GM12878 (cell line): ENCODE results near the gene PDZD2. TPM values are rescaled to one million over a fixed set of nuclear protein-coding genes. Genes with fewer than 3 reads are reported as not detected.

ENCODE experiments used
- ATAC-seq: fragments of 200-7000 bp; cut with Tn5 transposase; 3 replicates; pipeline ENCODE4 v1.9.1; 2020; ENCODE audit warnings: mild to moderate bottlenecking, moderate library complexity
- BruUV-seq: library from RNA; stranded (reverse); fragments of 400-500 nt; replicated peaks from 2 replicates; lab custom pipeline; 2021; lab: Mats Ljungman, UMichigan
- CTCF ChIA-PET: fragments of 300-600 bp; sonication (Branson Sonifier 250); formaldehyde crosslinking; extraction: SDS; loops from one replicate; lab custom pipeline; 2021; ENCODE audit warnings: inconsistent platforms; lab: Yijun Ruan, JAX
- POLR2A ChIA-PET: fragments of 350-600 bp; formaldehyde crosslinking; extraction: SDS; loops from one replicate; lab custom pipeline; 2021; ENCODE audit warnings: inconsistent platforms; lab: Charles Lee
- RAD21 ChIA-PET: fragments of 300-600 bp; sonication (Branson Sonifier 250); formaldehyde crosslinking; loops from one replicate; lab custom pipeline; 2023; ENCODE audit warnings: antibody characterized with exemption; ENCODE audit not compliant: unreplicated experiment; lab: Charles Lee
- SMC1A ChIA-PET: fragments of 300-600 bp; sonication (Branson Sonifier 250); formaldehyde crosslinking; loops from one replicate; lab custom pipeline; 2023; ENCODE audit not compliant: unreplicated experiment, uncharacterized antibody; lab: Charles Lee
- DNase-seq: peaks from one replicate; pipeline ENCODE4 v3.0.0-alpha.2; 2011; ENCODE audit warnings: low read depth, low spot score
- FAIRE-seq: peaks from 3 replicates; lab custom pipeline; 2011; peaks lifted over from hg19 to GRCh38; lab: Jason Lieb, UNC
- H2AFZ ChIP-seq: 2 replicates; pipeline ENCODE4 v1.6.0; 2011; ENCODE audit warnings: low read depth, low read length, control low read depth; ENCODE audit not compliant: control insufficient read depth
- H3K27ac ChIP-seq: 2 replicates; pipeline ENCODE4 v1.5.1; 2011; ENCODE audit warnings: control low read depth; ENCODE audit not compliant: control insufficient read depth, insufficient read depth
- H3K27me3 ChIP-seq, 2 experiments: replicated peaks in 1 of 2; 2 replicates each; pipeline versions ENCODE4 v1.6.0 to v1.6.1; 2011; ENCODE audit warnings: low read length in 1 of 2; ENCODE audit not compliant: control insufficient read depth in 2 of 2, insufficient read depth in 2 of 2
- H3K36me3 ChIP-seq, 2 experiments: 2 replicates each; pipeline ENCODE4 v1.5.1; 2011; ENCODE audit warnings: low read length in 1 of 2; ENCODE audit not compliant: control insufficient read depth in 2 of 2, insufficient read depth in 2 of 2
- H3K4me1 ChIP-seq: 2 replicates; pipeline ENCODE4 v1.6.1; 2011; ENCODE audit warnings: mild to moderate bottlenecking, low read length, moderate library complexity, mixed read lengths; ENCODE audit not compliant: control insufficient read depth, insufficient read depth
- H3K4me2 ChIP-seq: 2 replicates; pipeline ENCODE4 v1.6.0; 2011; ENCODE audit warnings: control low read depth; ENCODE audit not compliant: control insufficient read depth, insufficient read depth
- H3K4me3 ChIP-seq: fragments of 200-600 bp; sonication (generic); 2 replicates; pipeline ENCODE4 v1.5.1; 2016
- H3K79me2 ChIP-seq: 2 replicates; pipeline ENCODE4 v1.6.0; 2011; ENCODE audit warnings: low read length; ENCODE audit not compliant: control insufficient read depth, insufficient read depth
- H3K9ac ChIP-seq: 2 replicates; pipeline ENCODE4 v1.8.0; 2011; ENCODE audit warnings: low read length, control low read depth, mixed read lengths; ENCODE audit not compliant: control insufficient read depth, insufficient read depth
- H3K9me3 ChIP-seq: replicated peaks from 3 replicates; pipeline ENCODE4 v1.5.1; 2011; ENCODE audit warnings: mild to moderate bottlenecking, low read length; ENCODE audit not compliant: control insufficient read depth, insufficient read depth
- H4K20me1 ChIP-seq: 2 replicates; pipeline ENCODE4 v1.6.0; 2011; ENCODE audit not compliant: control insufficient read depth, insufficient read depth
- EED ChIP-seq: sonication (generic); IDR thresholded peaks from 2 replicates; pipeline ENCODE4 v1.6.1; 2016; ENCODE audit warnings: antibody characterized with exemption, low read depth
- EGR1 ChIP-seq, 2 experiments: IDR thresholded peaks; 1 replicate in 1 of 2; 2 replicates in 1 of 2; pipeline ENCODE4 v1.6.1; 2011 to 2012; ENCODE audit warnings: low read depth in 2 of 2, low read length in 2 of 2, borderline replicate concordance in 1 of 2, mild to moderate bottlenecking in 1 of 2, moderate library complexity in 1 of 2
- FOXK2 ChIP-seq: fragments of 450-650 bp; IDR thresholded peaks from 2 replicates; pipeline ENCODE4 v1.6.1; 2017; ENCODE audit warnings: mild to moderate bottlenecking, moderate library complexity
- LARP7 ChIP-seq: fragments of 450-650 bp; IDR thresholded peaks from 2 replicates; pipeline ENCODE4 v1.6.1; 2017; ENCODE audit warnings: mild to moderate bottlenecking
- RCOR1 ChIP-seq: conservative IDR thresholded peaks from 2 replicates; pipeline ENCODE4 v1.6.1; 2012; ENCODE audit warnings: low read depth, low read length, improper control_type of control experiment
- SIN3A ChIP-seq: IDR thresholded peaks from 2 replicates; pipeline ENCODE4 v1.6.1; 2012; ENCODE audit warnings: low read depth, low read length, improper control_type of control experiment
- SMAD5 ChIP-seq: IDR thresholded peaks from 2 replicates; pipeline ENCODE4 v1.6.1; 2016; ENCODE audit warnings: antibody characterized with exemption, low read depth
- WRNIP1 ChIP-seq: IDR thresholded peaks from 2 replicates; pipeline ENCODE4 v1.6.1; 2011; ENCODE audit warnings: low read depth, low read length, improper control_type of control experiment, borderline replicate concordance
- ZBED1 ChIP-seq: IDR thresholded peaks from 2 replicates; pipeline ENCODE4 v1.6.1; 2016; ENCODE audit warnings: borderline replicate concordance
- WGBS: methylation state at CpG from one replicate; pipeline ENCODE4 v1.1.6; 2016; ENCODE audit warnings: low lambda C conversion rate; ENCODE audit not compliant: insufficient replicate concordance, insufficient coverage; ENCODE audit errors: missing lambda C conversion rate; 5-methylcytosine and 5-hydroxymethylcytosine counted together
- in situ Hi-C: fragments of 300-500 bp; cut with MboI; formaldehyde crosslinking; loops from 9 replicates; pipeline ENCODE4 v1.14.3; 2018; ENCODE audit warnings: mixed read lengths
- intact Hi-C: fragments of 100-400 bp; cut with micrococcal nuclease; formaldehyde crosslinking; loops from one replicate; pipeline ENCODE4 v1.14.2; 2022; ENCODE audit not compliant: unreplicated experiment
- polyA plus RNA-seq, 11 experiments: library from polyadenylated mRNA; depleted of rRNA in 4 of 11; unstranded in 6 of 11; stranded (reverse) in 5 of 11; fragments of >200 nt; fragmentation: Nextera tagmentation in 4 of 11; fragmentation: Illumina TruSeq in 1 of 11; extraction: Ambion mirVana in 4 of 11; extraction: Trizol in 1 of 11; gene quantifications; 1 replicate in 1 of 11; 2 replicates in 10 of 11; pipeline versions ENCODE4 v1.2.1 to v1.2.3, GENCODE V29; 2011 to 2016; ENCODE audit warnings: inconsistent platforms in 2 of 11, missing spikeins in 2 of 11, low read depth in 1 of 11
- total RNA-seq, 4 experiments: library from RNA; depleted of rRNA in 3 of 4; stranded (reverse); fragments of >200 nt in 3 of 4; fragmentation: Illumina TruSeq in 1 of 4; extraction: Trizol in 1 of 4; gene quantifications; 2 replicates each; pipeline versions ENCODE4 v1.2.1 to v1.2.3, GENCODE V29; 2013 to 2021
- TF ChIP-seq, protein P1 (sequence below): fragments of 450-650 bp; IDR thresholded peaks from 2 replicates; pipeline ENCODE4 v1.6.1; 2017; ENCODE audit warnings: borderline replicate concordance
- TF ChIP-seq, protein P2 (sequence below): IDR thresholded peaks from 2 replicates; pipeline ENCODE4 v1.6.1; 2012; ENCODE audit warnings: improper control_type of control experiment, low read depth, low read length; ENCODE audit not compliant: insufficient replicate concordance
- TF ChIP-seq, protein P3 (sequence below): IDR thresholded peaks from 2 replicates; pipeline ENCODE4 v1.6.1; 2011; ENCODE audit warnings: borderline replicate concordance, low read depth, mild to moderate bottlenecking, moderate library complexity, mixed read lengths, low read length; ENCODE audit not compliant: insufficient read depth; ENCODE audit errors: extremely low read length

The PDZD2 gene
- total and polyA plus RNA-seq, 10 of the 15 experiments (the other 5 are each of a cell fraction or from before 2014, with no cell fraction given) = 0.01 to 0.58 (median 0.29) TPM; not detected in 3

DNA sequence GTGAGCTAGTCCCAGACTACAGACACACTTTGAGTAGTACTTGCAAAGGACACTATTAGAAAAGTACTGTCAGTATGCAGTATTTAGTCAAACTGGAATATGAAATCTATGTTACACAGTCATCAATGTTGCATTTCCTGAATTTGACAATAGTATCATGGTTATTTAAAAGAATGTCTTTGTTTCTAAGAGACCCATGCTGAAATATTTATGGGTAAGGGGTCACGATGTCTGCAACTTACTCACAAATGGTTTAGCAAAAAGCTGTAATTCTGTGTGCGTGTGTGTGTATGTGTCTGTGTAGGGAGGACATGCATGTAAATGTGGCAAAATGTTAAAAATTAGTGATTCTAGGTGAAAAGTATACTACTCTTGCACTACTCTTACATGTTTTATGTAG lies 429.6 kb downstream of the PDZD2 start (continued):
- no peak for TF ChIP-seq SMAD5
- no peak for TF ChIP-seq LARP7
- TF ChIP-seq ZBED1 = no peak
- no peak for TF ChIP-seq EED

DNA sequence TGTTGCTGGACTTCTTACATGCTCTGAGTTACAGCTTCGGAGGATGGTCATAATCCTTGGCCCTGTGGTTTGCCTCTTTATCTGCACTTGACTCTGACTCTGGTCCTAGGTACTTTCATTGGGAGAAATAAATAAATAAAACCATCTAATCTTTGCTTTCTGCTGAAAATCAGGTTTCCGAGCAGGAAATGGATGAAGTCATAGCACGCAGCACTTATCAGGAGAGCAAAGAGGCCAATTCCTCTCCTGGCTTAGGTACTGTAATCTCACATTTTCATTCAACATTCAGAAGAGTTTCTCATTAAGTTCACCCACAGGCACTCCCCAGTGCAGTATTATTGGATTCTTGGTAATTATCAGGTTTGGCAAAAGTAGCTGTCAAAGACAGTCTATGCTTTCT lies 430.5 kb downstream of the PDZD2 start:
- SMC1A ChIA-PET = no interaction called here
- H3K9me3 ChIP-seq = no peaks in the 10 kb centered on the region
- no peaks in the 10 kb centered on the region for H3K36me3 ChIP-seq
- ATAC-seq = no peak
- 68% methylated on average over 3 of the region's 3 CpGs for WGBS
- BruUV-seq = no TSS peak
- no peak overlapping the region for H3K4me2 ChIP-seq
- no peaks in the 10 kb centered on the region for H4K20me1 ChIP-seq
- no peaks in the 10 kb centered on the region for H3K79me2 ChIP-seq
- no peak overlapping the region for H2AFZ ChIP-seq
- RAD21 ChIA-PET = no interaction called here
- no peak overlapping the region for H3K9ac ChIP-seq
- H3K4me1 ChIP-seq = no peaks in the 10 kb centered on the region
- FAIRE-seq = no peak
- H3K4me3 ChIP-seq = no peak overlapping the region
- H3K27ac ChIP-seq = no peak overlapping the region
- in situ Hi-C loops = no loop called here
- no peak for DNase-seq
- H3K27me3 ChIP-seq = no peaks in the 10 kb centered on the region
- TF ChIP-seq EED (no peak), SIN3A (no peak), FOXK2 (no peak), EGR1 (IDR thresholded peaks at IDR 0.05; ENCODE audit: borderline replicate concordance in 1 of 2, low read depth in 2 of 2, low read length in 2 of 2) (no peak), RCOR1 (no peak), WRNIP1 (no peak)
- TF ChIP-seq, protein P1, sequence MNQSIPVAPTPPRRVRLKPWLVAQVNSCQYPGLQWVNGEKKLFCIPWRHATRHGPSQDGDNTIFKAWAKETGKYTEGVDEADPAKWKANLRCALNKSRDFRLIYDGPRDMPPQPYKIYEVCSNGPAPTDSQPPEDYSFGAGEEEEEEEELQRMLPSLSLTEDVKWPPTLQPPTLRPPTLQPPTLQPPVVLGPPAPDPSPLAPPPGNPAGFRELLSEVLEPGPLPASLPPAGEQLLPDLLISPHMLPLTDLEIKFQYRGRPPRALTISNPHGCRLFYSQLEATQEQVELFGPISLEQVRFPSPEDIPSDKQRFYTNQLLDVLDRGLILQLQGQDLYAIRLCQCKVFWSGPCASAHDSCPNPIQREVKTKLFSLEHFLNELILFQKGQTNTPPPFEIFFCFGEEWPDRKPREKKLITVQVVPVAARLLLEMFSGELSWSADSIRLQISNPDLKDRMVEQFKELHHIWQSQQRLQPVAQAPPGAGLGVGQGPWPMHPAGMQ = no peak
- TF ChIP-seq, protein P2, sequence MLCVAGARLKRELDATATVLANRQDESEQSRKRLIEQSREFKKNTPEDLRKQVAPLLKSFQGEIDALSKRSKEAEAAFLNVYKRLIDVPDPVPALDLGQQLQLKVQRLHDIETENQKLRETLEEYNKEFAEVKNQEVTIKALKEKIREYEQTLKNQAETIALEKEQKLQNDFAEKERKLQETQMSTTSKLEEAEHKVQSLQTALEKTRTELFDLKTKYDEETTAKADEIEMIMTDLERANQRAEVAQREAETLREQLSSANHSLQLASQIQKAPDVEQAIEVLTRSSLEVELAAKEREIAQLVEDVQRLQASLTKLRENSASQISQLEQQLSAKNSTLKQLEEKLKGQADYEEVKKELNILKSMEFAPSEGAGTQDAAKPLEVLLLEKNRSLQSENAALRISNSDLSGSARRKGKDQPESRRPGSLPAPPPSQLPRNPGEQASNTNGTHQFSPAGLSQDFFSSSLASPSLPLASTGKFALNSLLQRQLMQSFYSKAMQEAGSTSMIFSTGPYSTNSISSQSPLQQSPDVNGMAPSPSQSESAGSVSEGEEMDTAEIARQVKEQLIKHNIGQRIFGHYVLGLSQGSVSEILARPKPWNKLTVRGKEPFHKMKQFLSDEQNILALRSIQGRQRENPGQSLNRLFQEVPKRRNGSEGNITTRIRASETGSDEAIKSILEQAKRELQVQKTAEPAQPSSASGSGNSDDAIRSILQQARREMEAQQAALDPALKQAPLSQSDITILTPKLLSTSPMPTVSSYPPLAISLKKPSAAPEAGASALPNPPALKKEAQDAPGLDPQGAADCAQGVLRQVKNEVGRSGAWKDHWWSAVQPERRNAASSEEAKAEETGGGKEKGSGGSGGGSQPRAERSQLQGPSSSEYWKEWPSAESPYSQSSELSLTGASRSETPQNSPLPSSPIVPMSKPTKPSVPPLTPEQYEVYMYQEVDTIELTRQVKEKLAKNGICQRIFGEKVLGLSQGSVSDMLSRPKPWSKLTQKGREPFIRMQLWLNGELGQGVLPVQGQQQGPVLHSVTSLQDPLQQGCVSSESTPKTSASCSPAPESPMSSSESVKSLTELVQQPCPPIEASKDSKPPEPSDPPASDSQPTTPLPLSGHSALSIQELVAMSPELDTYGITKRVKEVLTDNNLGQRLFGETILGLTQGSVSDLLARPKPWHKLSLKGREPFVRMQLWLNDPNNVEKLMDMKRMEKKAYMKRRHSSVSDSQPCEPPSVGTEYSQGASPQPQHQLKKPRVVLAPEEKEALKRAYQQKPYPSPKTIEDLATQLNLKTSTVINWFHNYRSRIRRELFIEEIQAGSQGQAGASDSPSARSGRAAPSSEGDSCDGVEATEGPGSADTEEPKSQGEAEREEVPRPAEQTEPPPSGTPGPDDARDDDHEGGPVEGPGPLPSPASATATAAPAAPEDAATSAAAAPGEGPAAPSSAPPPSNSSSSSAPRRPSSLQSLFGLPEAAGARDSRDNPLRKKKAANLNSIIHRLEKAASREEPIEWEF = no peak
- TF ChIP-seq, protein P3, sequence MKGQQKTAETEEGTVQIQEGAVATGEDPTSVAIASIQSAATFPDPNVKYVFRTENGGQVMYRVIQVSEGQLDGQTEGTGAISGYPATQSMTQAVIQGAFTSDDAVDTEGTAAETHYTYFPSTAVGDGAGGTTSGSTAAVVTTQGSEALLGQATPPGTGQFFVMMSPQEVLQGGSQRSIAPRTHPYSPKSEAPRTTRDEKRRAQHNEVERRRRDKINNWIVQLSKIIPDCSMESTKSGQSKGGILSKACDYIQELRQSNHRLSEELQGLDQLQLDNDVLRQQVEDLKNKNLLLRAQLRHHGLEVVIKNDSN = no peak
- TF ChIP-seq, all 136 proteins: peak for 0
- ChIA-PET CTCF (interaction anchor here (1.1 kb wide), 1 partner anchor 11 kb away, joined by 3 read pairs; no protein-coding TSS in a partner anchor), POLR2A (no interaction called here)
- intact Hi-C loops = loop anchor here (5.0 kb wide), 1 partner anchor 97 kb away; no protein-coding TSS in a partner anchor
